Measurements from ENCODE around the gene DIP2C.

GRCh38 chr10:572696-573095 is 116.8 kb downstream of the DIP2C start:
- TF ChIP-seq CTCF (IDR thresholded peaks at IDR 0.05), result no peak
- no peak for TF ChIP-seq EZH2 (IDR thresholded peaks at IDR 0.05; ENCODE audit: borderline replicate concordance, insufficient read depth, low read depth, low read length, poor library complexity, severe bottlenecking)
